NOMO-1 (cell line): ENCODE data around the gene ZNF814.
"Not testable (repeated sequence)": the region's sequence is repeated elsewhere in the genome, so short reads cannot be mapped to it uniquely, and the experiment has no call there.

Source experiments
- DNase-seq, 2 experiments: peaks; one replicate each; lab custom pipeline; 2025; ENCODE audit not compliant: unreplicated experiment in 2 of 2; lab: John Stamatoyannopoulos, UW

ZNF814 gene

DNA sequence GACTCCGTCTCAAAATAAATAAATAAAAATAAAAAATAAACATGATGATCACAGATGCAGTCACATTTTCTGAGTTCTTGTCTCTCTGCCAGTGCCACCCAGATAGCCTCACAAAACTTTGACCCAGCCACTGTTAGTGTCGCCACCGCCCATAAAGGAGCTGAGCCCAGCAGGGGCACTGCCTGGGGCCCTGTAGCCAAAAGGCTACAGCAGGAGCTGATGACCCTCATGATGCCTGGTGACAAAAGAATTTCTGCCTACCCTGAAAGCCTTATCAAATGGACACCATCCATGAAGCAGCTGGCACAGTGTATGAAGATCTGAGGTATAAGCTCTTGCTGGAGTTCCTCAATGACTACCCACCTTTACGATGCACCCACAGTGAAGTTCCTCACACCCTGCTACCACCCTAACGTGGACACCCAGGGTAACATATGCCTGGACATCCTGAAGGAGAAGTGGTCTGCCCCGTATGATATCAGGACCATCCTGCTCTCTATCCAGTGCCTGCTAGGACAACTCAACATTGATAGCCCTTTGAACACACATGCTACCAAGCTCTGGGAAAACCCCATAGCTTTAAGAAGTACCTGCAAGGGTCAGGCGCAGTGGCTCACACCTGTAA, 20.9 kb downstream of the ZNF814 start:
- no peak for DNase-seq

DNA sequence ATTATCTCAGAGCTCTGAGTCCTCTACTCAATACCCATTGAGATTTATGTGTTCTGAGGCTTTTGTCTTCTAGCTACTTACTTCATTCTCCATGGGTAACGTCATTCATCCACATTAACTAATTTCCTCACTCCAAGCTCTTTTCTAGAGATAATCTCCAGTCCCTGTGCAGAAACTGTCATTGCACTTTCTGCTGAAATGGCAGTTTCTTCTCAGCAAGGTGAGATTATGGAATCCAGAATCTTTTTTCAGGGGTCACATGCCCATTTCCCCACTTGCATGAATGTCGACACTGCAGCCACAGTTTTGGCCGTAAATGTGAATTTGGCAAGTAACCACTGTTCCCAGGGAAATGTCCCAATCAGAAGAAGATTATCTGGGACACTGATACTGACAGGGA, 26.5 kb downstream of the ZNF814 start:
- DNase-seq = not testable (repeated sequence)

DNA sequence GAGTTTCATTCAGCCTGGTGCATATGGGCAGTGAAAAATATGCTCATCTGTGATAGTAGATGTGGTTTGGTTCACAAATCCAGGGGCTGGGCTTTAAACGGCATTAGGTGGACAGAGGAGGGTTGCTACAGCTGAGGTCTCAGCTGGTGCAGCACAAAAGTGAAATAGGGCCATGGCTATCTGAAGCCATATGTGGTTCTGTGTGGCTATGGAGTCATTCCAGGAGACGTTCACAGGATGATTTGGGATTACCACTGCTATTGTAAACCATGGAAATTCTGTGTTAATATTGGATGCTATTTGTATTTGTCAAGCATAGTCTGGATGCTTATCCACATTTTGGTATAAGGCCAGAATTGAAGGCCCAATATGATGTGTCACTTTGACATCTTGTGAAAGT, 34.7 kb downstream of the ZNF814 start:
- not testable (repeated sequence) for DNase-seq

DNA sequence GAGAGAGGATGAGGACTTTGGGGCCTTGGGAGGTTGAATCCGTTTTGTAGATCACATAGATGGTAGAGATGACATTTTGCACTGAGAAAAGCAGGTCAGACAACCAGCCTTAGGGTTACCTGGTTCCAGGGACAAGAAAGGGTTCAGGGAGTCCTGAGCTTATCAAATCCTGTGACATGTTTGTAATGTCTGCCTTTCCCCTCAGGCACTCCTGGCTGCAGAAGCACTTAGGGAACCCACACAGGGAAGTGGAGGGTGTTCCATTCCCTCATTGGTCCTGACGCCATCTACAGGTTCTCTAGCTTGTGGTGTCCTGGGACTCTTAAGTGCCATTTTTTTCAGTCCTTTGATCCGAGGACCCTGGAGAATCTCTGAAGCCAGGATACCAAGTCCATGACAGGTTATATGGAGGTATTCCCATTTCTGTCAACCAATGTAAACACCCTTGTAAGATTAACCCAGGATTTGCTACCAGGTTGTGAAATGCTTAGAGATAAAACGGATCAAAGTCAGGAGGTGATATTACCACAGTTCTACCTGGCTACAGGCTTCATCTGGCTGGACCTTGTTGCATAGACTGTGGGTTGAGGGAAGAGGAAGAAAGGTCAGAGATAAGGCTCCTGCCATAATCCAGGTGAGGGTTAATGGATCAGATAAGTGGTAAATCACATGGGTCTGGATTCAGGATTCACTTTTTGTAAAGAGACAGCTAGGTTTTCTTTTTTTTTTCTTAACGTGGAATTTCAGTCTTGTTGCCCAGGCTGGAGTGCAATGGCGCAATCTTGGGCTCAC, 36.8 kb downstream of the ZNF814 start:
- not testable (repeated sequence) for DNase-seq

DNA sequence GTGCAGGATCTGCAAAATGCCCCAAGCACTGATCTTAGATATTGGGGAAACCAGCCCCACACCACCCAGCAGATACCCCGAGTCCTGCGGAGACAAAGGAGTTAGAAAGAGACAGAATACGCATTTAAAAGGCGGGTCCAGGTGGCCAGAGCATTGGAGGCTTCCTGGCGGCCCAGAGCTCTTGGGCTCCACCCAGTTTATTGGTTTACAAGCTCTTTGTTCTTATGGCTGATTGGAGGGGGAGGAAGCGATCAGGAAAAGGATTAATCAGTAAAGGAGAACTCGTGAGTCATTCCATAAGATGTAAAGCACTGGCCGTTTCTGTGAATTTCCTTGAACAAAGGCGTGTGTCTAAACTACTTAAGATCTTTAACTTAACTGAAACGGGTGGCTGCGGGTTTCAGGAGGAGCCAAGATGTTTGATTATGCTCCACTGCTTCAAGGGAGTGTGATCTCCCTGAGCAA, 38.3 kb downstream of the ZNF814 start:
- DNase-seq = peak; percentile 7 to 32

DNA sequence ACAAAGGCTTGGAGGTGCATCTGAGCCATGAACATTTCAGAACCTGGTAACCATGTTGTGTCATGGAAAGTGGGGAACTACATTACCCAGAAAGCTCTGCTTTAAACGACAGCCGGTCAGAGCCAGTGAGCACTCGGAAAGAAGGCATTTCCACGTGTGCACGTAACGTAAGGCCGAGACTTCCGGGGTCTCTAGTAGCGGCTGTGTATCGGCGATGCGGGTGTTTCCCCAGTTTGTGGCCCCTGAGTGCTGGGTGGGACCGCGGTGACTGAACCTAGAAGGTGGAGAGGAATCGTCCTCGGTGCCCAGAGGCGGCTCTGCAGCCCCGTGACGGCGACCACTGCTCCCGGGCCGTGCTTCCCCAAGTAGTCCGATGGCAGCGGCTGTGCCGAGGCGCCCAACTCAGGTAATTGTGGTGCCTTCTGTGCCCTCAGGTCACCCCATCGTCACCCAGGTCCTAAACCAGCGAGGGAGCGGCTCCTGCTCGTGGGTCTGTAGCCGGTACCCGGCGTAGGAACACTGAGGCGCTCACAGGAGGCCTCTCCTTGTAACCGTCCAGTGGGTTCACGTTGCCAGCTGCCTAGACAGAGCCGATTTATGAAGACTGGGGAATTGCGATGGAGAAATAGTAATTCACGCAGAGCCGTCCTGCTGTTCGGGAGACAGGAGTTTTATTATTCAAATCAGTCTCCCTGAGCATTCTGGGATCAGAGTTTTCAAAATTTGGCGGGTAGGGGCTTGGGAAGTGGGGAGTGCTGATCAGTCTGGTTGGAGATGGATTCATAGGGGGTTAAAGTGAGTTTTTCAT, 39.0 kb downstream of the ZNF814 start, which contains the start of gene ZNF587:
Gene ZNF587 (plus strand): TSS at position 194 of the 808 bp plus-strand sequence. CDS start 180 bp downstream, at position 374.
- peak; percentile 61 to 85 for DNase-seq

DNA sequence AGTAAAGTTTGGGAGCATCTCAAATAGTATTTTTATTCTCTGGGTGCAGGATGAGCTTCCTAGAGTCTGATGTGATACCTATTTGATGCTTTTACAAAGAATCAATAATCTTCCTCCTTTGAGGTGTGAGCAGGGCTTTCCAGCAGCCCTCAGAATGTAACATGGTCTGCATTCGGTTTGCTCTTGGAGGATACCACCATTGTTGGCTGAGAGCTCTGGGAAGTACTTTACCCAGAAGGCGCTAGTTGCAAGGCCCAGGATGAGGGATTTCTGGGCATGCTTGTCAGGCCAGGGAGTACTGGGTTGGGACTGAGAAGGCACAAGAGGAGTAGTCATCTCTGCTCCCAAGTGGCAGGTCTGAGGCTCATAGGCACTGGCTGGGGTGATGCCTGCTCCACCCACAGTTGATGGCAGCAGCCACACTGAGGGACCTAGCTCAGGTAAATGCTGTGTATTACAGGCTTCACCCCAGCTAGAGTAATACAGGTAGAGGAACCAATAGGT, 39.6 kb downstream of the ZNF814 start:
- not testable (repeated sequence) for DNase-seq

DNA sequence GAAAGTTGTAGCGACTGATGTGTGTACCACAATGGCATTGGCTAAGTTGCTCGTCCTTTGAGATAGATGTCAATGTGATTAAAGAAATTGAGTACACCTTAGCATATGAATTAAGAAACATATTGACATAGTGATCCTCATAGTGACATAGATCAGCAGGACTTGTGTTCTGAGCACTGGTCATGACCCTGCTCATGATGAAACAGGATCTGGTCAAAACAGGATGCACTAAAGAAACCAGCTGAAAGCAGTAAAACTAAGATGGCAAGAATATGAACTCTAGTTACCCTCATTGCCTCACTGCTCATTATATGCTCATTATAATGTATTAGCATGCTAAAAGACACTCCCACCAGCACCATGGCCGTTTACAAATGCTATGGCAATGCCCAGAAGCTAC, 41.7 kb downstream of the ZNF814 start:
- DNase-seq = not testable (repeated sequence)

DNA sequence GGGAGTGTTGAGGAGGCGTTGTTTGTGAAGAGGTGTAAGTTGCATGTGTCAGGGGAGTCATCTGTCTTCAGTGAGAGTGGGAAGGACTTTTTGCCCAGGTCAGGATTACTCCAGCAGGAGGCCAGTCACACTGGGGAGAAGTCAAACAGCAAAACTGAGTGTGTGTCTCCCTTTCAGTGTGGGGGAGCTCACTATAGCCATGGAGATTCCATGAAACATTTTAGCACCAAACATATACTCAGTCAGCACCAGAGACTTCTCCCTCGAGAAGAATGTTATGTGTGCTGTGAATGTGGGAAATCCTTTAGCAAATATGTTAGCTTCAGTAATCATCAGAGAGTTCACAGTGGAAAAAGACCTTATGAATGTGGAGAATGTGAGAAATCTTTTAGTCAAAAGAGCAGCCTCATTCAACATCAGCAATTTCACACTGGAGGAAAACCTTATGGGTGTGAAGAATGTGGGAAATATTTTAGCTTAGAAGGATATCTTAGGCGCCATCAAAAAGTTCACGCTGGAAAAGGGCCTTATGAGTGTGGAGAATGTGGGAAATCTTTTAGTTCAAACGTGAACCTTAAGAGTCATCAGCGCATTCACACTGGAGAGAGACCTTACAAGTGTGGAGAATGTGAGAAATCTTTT, 47.6 kb downstream of the ZNF814 start:
- DNase-seq = no peak

DNA sequence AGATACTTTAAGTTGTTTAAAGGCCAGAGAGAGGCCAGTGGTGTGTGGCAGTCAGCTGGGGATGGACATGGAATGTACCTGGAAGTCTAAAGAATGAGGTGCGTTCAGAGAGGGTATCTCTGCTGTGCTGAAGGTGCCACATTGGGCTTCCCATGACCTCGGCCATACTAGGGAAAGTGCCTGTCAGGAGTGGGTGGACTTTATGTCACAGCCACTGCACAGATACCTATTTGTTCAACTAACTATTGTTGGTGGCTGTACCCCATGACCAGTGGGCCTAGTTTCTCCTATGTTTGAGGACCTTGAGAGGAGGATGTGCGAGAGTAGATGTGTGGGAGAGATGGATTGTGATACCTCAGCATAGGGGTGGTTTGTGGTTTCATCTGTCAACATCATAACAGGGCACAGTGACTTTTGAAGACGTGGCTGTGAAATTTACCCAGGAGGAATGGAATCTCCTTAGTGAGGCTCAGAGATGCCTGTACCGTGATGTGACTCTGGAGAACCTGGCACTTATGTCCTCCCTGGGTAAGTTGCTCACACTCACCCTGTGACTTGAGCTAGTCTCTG, 50.1 kb downstream of the ZNF814 start:
- not testable (repeated sequence) for DNase-seq

DNA sequence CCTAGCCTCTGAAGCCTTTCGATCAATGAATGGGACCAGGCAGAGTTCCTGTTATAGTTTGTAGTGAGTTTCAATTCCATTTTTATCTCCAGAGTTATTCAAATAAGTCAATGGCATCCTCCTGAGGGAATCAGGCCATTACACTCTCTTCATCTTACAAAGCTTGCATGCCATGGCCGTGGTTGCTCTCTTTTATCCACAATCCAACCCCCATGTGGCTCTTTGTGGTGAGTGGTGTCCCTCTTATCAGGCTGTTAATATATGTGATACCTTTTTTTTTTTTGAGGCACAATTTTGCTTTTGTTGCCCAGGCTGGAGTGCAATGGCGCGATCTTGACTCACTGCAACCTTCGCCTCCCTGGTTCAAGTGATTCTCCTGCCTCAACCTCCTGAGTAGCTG, 51.8 kb downstream of the ZNF814 start:
- not testable (repeated sequence) for DNase-seq

DNA sequence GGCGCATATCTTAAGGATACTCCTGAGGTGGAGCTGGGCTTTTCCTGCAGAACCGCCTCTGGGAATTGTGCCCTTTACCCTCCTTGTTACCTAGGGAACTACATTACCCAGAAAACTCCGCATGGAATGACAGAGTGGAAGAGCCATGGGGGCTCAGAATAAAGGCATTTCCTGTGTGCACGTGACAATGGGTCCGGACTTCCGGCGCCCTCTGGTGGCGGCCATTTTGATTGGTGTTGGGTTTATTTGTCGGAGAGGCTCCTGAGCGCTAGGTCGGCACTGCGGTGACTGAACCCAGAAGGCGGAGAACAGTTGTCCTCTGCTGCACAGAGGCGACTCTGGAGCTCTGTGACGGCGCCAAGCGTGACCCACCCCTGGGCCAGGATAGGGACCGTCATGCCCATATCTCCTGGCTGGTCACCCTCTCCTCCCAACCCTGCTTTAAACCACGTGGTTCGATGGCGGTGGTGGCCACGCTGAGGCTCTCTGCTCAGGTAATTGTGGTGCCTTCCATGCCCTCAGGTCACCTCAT, 58.7 kb downstream of the ZNF814 start, which contains the start of gene ZNF587B:
Gene ZNF587B (plus strand): TSS at position 229 of the 532 bp plus-strand sequence. CDS start 230 bp downstream, at position 459.
- DNase-seq = no peak

DNA sequence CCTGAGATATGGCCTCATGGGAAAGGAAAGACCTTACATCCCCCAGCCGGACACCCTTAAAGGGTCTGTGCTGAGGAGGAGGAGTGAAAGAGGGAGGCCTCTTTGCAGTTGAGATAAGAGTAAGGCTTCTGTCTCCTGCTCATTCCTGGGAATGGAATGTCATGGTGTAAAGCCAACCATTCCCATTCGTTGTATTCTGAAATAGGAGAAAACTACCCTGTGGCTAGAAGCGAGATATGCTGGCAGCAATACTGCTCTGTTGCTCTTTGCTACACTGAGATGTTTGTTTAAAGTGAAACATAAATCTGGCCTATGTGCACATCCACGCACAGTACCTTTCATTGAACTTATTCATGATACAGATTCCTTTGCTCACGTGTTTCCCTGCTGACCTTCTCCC, 59.5 kb downstream of the ZNF814 start:
- DNase-seq = no peak

DNA sequence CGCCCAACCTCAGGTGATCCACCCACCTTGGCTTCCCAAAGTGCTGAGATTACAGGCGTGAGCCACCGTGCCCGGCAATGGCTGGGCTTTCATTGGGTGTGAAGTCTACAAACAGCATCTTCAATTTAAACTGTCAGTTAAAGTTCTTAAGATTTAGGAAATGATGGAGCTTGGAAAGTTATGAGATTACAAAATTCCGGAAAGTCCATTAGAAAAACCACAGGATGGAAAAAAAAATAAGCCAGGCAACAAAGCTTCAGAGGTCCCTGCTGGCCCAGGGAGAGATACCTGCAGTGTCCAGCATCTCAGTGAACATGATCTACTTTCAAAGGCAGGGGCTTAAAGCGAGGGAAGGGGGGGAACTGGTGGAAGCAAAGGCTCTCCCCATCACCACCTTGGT, 63.3 kb downstream of the ZNF814 start:
- DNase-seq = no peak

DNA sequence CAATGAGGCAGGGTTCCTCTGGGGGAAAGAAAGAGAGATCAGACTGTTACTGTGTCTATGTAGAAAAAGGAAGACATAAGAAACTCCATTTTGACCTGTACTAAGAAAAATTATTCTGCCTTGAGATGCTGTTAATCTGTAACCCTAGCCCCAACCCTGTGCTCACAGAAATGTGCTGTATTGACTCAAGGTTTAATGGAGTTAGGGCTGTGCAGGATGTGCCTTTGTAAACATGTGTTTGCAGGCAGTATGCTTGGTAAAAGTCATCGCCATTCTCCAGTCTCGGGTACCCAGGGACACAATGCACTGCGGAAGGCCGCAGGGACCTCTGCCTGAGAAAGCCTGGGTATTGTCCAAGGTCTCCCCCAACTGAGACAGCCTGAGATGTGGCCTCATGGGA, 65.2 kb downstream of the ZNF814 start:
- not testable (repeated sequence) for DNase-seq

DNA sequence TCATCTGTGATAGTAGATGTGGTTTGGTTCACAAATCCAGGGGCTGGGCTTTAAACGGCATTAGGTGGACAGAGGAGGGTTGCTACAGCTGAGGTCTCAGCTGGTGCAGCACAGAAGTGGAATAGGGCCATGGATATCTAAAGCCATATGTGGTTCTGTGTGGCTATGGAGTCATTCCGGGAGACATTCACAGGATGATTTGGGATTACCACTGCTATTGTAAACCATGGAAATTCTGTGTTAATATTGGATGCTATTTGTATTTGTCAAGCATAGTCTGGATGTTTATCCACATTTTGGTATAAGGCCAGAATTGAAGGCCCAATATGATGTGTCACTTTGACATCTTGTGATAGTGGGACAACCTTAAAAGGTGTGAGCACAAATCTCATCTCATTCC, 65.7 kb downstream of the ZNF814 start:
- not testable (repeated sequence) for DNase-seq

DNA sequence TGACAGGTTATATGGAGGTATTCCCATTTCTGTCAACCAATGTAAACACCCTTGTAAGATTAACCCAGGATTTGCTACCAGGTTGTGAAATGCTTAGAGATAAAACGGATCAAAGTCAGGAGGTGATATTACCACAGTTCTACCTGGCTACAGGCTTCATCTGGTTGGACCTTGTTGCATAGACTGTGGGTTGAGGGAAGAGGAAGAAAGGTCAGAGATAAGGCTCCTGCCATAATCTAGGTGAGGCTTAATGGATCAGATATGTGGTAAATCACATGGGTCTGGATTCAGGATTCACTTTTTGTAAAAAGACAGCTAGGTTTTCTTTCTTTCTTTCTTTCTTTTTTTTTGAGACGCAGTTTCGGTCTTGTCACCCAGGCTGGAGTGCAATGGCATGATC, 67.3 kb downstream of the ZNF814 start:
- not testable (repeated sequence) for DNase-seq

DNA sequence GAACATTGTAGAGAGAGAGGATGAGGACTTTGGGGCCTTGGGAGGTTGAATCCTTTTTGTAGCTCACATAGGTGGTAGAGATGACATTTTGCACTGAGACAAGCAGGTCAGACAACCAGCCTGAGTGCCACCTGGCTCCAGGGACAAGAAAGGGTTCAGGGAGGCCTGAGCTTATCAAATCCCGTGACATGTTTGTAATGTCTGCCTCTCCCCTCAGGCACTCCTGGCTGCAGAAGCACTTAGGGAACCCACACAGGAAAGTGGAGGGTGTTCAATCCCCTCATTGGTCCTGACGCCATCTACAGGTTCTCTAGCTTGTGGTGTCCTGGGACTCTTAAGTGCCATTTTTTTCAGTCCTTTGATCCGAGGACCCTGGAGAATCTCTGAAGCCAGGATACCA, 67.7 kb downstream of the ZNF814 start:
- not testable (repeated sequence) for DNase-seq

DNA sequence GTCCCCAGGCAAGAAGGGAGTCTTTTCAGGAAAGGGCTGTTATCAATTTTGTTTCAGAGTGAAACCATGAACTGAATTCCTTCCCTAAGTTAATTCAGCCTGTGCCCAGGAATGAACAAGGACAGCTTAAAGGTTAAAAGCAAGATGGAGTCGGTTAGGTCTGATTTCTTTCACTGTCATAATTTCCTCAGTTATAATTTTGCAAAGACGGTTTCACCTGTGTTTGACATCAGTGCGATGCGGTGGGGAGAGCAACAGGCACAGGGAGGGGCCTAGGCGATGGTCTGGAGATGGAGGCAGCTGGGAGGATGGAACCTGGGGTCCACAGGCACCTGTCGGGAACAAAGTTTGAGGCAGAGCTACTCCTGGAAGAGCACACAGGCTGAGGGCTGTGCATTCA, 68.2 kb downstream of the ZNF814 start:
- no peak for DNase-seq
